Testis (tissue), 3 donors: ENCODE measurements around the gene GPATCH1. TPM values are rescaled to one million over a fixed set of nuclear protein-coding genes. Genes with fewer than 3 reads are reported as not detected.
"Not testable (repeated sequence)": the region's sequence is repeated elsewhere in the genome, so short reads cannot be mapped to it uniquely, and the experiment has no call there.

Source experiments
- DNase-seq: peaks from one replicate; pipeline ENCODE4 v3.0.0-alpha.2; 2019
- H3K27ac ChIP-seq, 2 donors: fragments of 200-600 bp; sonication (generic); one replicate each; pipeline ENCODE4 v1.5.1; 2019
- H3K27me3 ChIP-seq: fragments of 200-600 bp; sonication (generic); one replicate; pipeline ENCODE4 v1.5.1; 2019
- H3K36me3 ChIP-seq: fragments of 200-600 bp; sonication (generic); one replicate; pipeline ENCODE4 v1.5.1; 2017; ENCODE audit warnings: low read depth; ENCODE audit errors: missing control alignments
- H3K4me1 ChIP-seq: fragments of 200-600 bp; sonication (generic); one replicate; pipeline ENCODE4 v1.5.1; 2019
- H3K4me3 ChIP-seq, 2 donors: fragments of 200-600 bp; sonication (generic); one replicate each; pipeline ENCODE4 v1.5.1; 2017 to 2019
- H3K9me3 ChIP-seq: fragments of 200-600 bp; sonication (generic); one replicate; pipeline ENCODE4 v1.5.1; 2017
- POLR2A ChIP-seq: fragments of 450-650 bp; IDR thresholded peaks from one replicate; pipeline ENCODE4 v1.6.1; 2017; ENCODE audit warnings: antibody characterized with exemption, mild to moderate bottlenecking, moderate library complexity
- WGBS, 2 donors: methylation state at CpG; one replicate each; pipeline ENCODE4 v1.1.5; 2018; 5-methylcytosine and 5-hydroxymethylcytosine counted together
- intact Hi-C: fragments of 100-400 bp; cut with DNase I; formaldehyde crosslinking; loops from one replicate; pipeline ENCODE4 v1.15.1; 2023; ENCODE audit warnings: low total_unique reads
- polyA plus RNA-seq: library from polyadenylated mRNA; stranded (reverse); fragments of 350-450 nt; fragmentation: Illumina TruSeq; extraction: RNeasy Lipid Tissue Mini Kit (QIAGEN cat#74804); gene quantifications from one replicate; pipeline ENCODE4 v1.2.3, GENCODE V29; 2014; ENCODE audit warnings: low read depth, low replicate concordance; ENCODE audit not compliant: insufficient read depth
- total RNA-seq, 2 donors: library from RNA; depleted of rRNA; stranded (reverse); fragments of >200 nt; gene quantifications; one replicate each; pipeline ENCODE4 v1.2.3, GENCODE V29; 2016
- TF ChIP-seq, protein P1 (sequence below), 3 experiments: fragments of 450-650 bp in 2 of 3; fragments of 200-600 bp in 1 of 3; sonication (generic) in 1 of 3; IDR thresholded peaks; one replicate each; pipeline ENCODE4 v1.5.1; 2016 to 2019; ENCODE audit warnings: antibody characterized with exemption in 3 of 3, mild to moderate bottlenecking in 2 of 3, moderate library complexity in 1 of 3

GPATCH1 gene
- total and polyA plus RNA-seq, 3 donors from 2014 or later: 12.0 to 14.2 (median 13.1) TPM

DNA sequence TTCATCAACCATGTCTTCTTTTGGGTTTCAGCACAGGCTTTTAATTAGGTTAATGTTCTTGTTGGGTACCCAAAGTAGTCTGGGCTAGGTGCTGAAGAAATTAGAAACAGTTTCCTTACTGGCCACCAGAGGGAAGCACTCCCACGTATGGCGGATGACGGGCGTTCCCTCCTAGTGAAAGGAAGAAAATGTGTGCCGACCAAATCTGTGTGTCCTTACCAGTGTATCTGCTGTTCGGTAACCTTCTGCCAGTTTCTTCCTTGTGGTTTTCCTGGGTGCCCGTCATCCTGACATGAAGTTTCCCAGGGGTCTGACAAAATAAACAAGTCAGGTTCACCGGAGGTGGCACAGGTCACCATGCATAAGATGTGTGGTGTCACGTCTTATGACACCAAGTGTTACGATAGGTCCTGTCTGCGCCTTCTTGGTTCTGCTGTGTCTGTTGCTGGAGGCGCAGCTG, 45.0 kb downstream of the GPATCH1 start:
- TF ChIP-seq POLR2A: no peak
- TF ChIP-seq, protein P1, sequence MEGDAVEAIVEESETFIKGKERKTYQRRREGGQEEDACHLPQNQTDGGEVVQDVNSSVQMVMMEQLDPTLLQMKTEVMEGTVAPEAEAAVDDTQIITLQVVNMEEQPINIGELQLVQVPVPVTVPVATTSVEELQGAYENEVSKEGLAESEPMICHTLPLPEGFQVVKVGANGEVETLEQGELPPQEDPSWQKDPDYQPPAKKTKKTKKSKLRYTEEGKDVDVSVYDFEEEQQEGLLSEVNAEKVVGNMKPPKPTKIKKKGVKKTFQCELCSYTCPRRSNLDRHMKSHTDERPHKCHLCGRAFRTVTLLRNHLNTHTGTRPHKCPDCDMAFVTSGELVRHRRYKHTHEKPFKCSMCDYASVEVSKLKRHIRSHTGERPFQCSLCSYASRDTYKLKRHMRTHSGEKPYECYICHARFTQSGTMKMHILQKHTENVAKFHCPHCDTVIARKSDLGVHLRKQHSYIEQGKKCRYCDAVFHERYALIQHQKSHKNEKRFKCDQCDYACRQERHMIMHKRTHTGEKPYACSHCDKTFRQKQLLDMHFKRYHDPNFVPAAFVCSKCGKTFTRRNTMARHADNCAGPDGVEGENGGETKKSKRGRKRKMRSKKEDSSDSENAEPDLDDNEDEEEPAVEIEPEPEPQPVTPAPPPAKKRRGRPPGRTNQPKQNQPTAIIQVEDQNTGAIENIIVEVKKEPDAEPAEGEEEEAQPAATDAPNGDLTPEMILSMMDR (IDR thresholded peaks at IDR 0.05): peak; percentile 67 to 80 (median 71)
- 43 to 45% methylated on average over 12 of the region's 12 CpGs for WGBS, 2 donors
- Histone ChIP-seq H3K4me3 (no peak overlapping the region), H3K4me1 (no peaks in the 10 kb centered on the region), H3K36me3 (no peaks in the 10 kb centered on the region), H3K27ac (no peak overlapping the region), H3K9me3 (no peaks in the 10 kb centered on the region), H3K27me3 (no peaks in the 10 kb centered on the region)
- intact Hi-C loops: no loop called here
- peak; percentile 63 for DNase-seq

DNA sequence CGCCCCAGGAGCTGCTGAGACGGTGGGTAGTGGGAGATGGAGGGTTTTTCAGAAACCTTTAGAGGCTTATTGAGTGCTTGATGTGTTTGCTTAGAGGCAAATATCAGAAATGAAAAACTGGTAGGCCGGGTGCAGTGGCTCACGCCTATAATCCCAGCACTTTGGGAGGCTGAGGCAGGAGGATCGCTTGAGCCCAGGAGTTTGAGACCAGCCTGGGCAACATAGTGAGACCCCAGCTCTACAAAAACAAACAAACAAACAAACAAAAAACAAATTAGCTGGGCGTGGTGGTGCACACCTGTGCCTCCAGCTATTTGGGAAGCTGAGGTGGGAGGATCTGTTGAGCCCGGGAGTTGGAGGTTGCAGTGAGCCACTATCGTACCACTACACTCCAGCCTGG, 45.7 kb downstream of the GPATCH1 start:
- H3K4me1 ChIP-seq, H3K36me3 ChIP-seq, H3K9me3 ChIP-seq, H3K4me3 ChIP-seq, H3K27me3 ChIP-seq, DNase-seq, H3K27ac ChIP-seq, intact Hi-C loops: not testable (repeated sequence)
- WGBS, 2 donors: 91% methylated on average over 8 of the region's 8 CpGs

- intact Hi-C loops: no loop called here
- Histone ChIP-seq H3K36me3 (no peaks in the 10 kb centered on the region), H3K4me3 (no peak overlapping the region), H3K27ac (no peak overlapping the region), H3K27me3 (no peaks in the 10 kb centered on the region), H3K4me1 (no peaks in the 10 kb centered on the region), H3K9me3 (no peaks in the 10 kb centered on the region)
- no peak for DNase-seq
- WGBS, 2 donors: 89 to 90% methylated on average over 6 of the region's 6 CpGs
- TF ChIP-seq, protein P1 (IDR thresholded peaks at IDR 0.05): no peak
- no peak for TF ChIP-seq POLR2A
Measured at GRCh38 chr19:33129901-33130300, 48.9 kb downstream of the GPATCH1 start.

- intact Hi-C loops: no loop called here
- H3K4me3 ChIP-seq: no peak overlapping the region
- no peaks in the 10 kb centered on the region for H3K9me3 ChIP-seq
- no peaks in the 10 kb centered on the region for H3K4me1 ChIP-seq
- TF ChIP-seq, protein P1 (IDR thresholded peaks at IDR 0.05): no peak
- no peak for TF ChIP-seq POLR2A
- no peak overlapping the region for H3K27ac ChIP-seq
- 83 to 91% methylated on average over 6 of the region's 6 CpGs for WGBS, 2 donors
- DNase-seq: no peak
- no peaks in the 10 kb centered on the region for H3K27me3 ChIP-seq
- no peaks in the 10 kb centered on the region for H3K36me3 ChIP-seq
Measured at GRCh38 chr19:33130433-33130832, 49.5 kb downstream of the GPATCH1 start.

DNA sequence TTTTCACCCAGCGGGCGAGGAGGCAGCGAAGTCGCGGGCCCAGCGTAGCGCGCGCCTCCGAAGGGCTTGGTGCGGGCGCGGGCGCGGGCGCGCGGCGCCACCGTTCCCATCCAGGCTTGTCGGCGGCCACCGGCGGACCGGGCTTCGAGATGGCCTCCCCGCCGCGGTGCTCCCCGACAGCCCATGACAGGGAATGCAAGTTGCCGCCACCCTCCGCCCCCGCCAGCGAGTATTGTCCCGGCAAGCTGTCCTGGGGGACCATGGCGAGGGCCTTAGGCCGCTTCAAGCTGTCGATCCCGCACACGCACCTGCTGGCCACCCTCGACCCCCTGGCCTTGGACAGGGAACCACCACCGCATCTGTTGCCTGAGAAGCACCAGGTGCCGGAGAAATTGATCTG, 51.0 kb downstream of the GPATCH1 start, which contains the start of gene WDR88:
TSS of gene WDR88 (plus strand) at position 94 of the 400 bp plus-strand sequence. CDS start at position 150, 56 bp downstream.
- H3K36me3 ChIP-seq: no peaks in the 10 kb centered on the region
- intact Hi-C loops: no loop called here
- 78 to 89% methylated on average over 32 to 43 of the region's 43 CpGs for WGBS, 2 donors
- H3K27ac ChIP-seq: no peak within 1 kb of the TSS
- no peaks in the 10 kb centered on the region for H3K9me3 ChIP-seq
- no peaks in the 10 kb centered on the region for H3K4me1 ChIP-seq
- TF ChIP-seq POLR2A: no peak
- H3K4me3 ChIP-seq: peak within 1 kb of the TSS; percentile 24 to 44
- no peak for DNase-seq
- H3K27me3 ChIP-seq: no peaks in the 10 kb centered on the region

DNA sequence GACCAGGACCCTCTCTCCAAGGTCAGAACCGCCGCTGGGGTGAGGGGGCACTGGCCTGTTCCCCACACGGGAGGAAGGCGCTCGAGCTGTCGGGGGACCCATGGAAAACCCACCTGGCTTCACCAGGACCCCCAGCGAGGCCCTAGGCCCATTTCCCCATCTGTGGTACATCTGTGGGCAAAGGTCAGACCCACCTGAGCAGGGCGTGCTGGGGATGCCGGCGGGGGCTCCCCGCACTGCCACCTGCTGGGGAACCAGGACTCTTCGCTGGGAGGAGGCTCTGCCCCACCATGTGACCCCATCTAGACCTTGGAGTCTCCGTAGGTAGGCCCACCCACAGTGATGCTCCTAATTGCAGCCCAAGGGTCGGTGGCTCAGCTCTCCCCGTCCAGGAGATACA, 51.4 kb downstream of the GPATCH1 start:
- WGBS, 2 donors: 67 to 87% methylated on average over 1 to 15 of the region's 15 CpGs
- no peaks in the 10 kb centered on the region for H3K4me1 ChIP-seq
- H3K27me3 ChIP-seq: no peaks in the 10 kb centered on the region
- H3K36me3 ChIP-seq: no peaks in the 10 kb centered on the region
- TF ChIP-seq, protein P1 (IDR thresholded peaks at IDR 0.05): no peak
- no peak for TF ChIP-seq POLR2A
- intact Hi-C loops: no loop called here
- H3K9me3 ChIP-seq: no peaks in the 10 kb centered on the region
- no peak for DNase-seq
- peak overlapping the region; percentile 24 to 44 for H3K4me3 ChIP-seq
- no peak overlapping the region for H3K27ac ChIP-seq
